ENCODE measurements around the gene HSPB7.

The HSPB7 gene

DNA sequence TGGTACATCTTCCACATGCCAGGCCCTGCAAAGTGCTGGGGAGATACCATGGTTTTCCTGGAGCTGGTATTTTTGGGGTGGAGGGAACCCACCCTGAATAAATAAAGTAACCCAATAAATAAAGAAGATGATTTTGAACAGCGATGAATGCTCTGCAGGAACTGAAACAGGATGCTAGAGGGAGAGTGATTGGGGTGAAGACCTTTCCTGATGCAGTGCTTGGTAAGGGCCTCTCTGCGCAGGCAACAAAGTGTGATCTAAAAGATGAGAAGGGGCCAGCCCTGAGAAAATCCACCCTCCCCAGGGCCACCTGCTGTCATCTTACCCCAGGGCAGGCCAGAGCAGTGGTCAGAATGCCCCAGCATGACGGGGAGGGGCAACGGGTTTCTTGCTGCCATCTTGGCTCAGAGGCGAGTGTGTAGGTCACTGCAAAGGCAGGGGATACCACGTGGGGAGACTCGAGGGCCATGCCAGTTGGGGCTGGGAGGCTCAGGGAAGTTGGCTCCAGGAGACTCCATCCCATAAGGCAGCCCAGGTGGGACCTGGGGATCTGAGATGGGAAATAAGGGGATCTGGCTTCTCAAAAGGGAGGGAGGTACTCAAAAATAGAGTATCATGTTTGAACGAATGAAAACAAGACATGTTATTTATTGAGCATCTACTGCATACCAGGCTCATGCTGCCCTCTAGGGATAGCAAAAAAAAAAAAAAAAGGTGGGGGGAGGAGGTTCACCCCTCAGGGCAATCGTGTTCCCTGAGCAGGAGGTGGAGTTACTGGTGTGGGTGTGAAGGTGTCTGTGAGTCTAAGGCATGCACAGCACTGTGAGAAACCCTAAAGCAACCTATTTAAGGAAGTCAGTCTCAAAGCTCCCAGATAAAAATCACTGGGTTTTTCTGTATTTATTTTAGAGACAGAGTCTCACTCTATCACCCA lies 11.0 kb downstream of the HSPB7 start:
- TF ChIP-seq POLR2AphosphoS5 (IDR thresholded peaks at IDR 0.05; ENCODE audit: low read depth, low read length) (no peak), SIN3A (IDR thresholded peaks at IDR 0.05; ENCODE audit: borderline replicate concordance, insufficient read depth, low read length) (no peak), FOXP2 (optimal IDR thresholded peaks at IDR 0.05; ENCODE audit: borderline replicate concordance, extremely low read depth, extremely low read length, insufficient read depth) (no peak), TAF1 (IDR thresholded peaks at IDR 0.05; ENCODE audit: borderline replicate concordance, insufficient read depth, low read length) (no peak)
- TF ChIP-seq, protein P1, sequence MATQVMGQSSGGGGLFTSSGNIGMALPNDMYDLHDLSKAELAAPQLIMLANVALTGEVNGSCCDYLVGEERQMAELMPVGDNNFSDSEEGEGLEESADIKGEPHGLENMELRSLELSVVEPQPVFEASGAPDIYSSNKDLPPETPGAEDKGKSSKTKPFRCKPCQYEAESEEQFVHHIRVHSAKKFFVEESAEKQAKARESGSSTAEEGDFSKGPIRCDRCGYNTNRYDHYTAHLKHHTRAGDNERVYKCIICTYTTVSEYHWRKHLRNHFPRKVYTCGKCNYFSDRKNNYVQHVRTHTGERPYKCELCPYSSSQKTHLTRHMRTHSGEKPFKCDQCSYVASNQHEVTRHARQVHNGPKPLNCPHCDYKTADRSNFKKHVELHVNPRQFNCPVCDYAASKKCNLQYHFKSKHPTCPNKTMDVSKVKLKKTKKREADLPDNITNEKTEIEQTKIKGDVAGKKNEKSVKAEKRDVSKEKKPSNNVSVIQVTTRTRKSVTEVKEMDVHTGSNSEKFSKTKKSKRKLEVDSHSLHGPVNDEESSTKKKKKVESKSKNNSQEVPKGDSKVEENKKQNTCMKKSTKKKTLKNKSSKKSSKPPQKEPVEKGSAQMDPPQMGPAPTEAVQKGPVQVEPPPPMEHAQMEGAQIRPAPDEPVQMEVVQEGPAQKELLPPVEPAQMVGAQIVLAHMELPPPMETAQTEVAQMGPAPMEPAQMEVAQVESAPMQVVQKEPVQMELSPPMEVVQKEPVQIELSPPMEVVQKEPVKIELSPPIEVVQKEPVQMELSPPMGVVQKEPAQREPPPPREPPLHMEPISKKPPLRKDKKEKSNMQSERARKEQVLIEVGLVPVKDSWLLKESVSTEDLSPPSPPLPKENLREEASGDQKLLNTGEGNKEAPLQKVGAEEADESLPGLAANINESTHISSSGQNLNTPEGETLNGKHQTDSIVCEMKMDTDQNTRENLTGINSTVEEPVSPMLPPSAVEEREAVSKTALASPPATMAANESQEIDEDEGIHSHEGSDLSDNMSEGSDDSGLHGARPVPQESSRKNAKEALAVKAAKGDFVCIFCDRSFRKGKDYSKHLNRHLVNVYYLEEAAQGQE (IDR thresholded peaks at IDR 0.05; ENCODE audit: insufficient read depth in 1 of 2, low read depth in 2 of 2, low read length in 2 of 2): no peak

DNA sequence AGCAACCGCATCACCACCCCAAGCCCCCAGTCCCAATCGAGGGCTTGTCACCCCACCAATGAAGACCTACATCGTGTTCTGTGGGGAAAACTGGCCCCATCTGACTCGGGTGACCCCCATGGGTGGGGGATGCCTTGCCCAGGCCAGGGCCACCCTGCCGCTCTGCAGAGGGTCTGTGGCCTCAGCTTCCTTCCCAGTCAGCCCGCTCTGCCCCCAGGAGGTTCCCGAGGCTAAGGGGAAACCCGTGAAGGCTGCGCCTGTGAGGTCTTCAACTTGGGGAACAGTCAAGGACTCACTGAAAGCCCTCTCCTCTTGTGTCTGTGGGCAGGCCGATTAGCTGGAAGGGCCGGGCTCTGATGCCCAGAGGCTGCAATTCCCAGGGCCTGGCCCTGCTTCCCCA lies 11.8 kb downstream of the HSPB7 start:
- TF ChIP-seq TAF1 (IDR thresholded peaks at IDR 0.05; ENCODE audit: borderline replicate concordance, insufficient read depth, low read length) (no peak), FOXP2 (optimal IDR thresholded peaks at IDR 0.05; ENCODE audit: borderline replicate concordance, extremely low read depth, extremely low read length, insufficient read depth) (no peak), POLR2AphosphoS5 (IDR thresholded peaks at IDR 0.05; ENCODE audit: low read depth, low read length) (no peak), SIN3A (IDR thresholded peaks at IDR 0.05; ENCODE audit: borderline replicate concordance, insufficient read depth, low read length) (no peak)
- TF ChIP-seq, protein P1 (IDR thresholded peaks at IDR 0.05; ENCODE audit: insufficient read depth in 1 of 2, low read depth in 2 of 2, low read length in 2 of 2): no peak

DNA sequence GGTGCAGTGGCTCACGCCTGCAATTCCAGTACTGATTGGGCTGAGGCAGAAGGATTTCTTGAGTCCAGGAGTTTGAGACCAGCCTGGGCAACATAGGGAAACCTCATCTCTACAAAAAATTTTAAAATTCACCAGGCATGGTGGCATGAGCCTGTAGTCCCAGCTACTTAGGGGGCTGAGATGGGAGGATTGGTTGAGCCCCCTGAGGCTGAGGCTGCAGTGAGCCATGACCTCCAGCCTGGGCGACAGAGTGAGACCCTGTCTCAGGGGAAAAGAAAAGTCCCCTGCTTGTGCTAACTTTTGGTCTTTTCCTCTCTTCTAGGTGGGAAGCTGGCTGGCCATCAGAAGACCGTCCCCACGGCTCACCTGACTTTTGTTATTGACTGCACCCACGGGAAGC lies 12.2 kb downstream of the HSPB7 start:
- no peak for TF ChIP-seq SIN3A (IDR thresholded peaks at IDR 0.05; ENCODE audit: borderline replicate concordance, insufficient read depth, low read length)
- no peak for TF ChIP-seq TAF1 (IDR thresholded peaks at IDR 0.05; ENCODE audit: borderline replicate concordance, insufficient read depth, low read length)
- TF ChIP-seq FOXP2 (optimal IDR thresholded peaks at IDR 0.05; ENCODE audit: borderline replicate concordance, extremely low read depth, extremely low read length, insufficient read depth): no peak
- TF ChIP-seq, protein P1 (IDR thresholded peaks at IDR 0.05; ENCODE audit: insufficient read depth in 1 of 2, low read depth in 2 of 2, low read length in 2 of 2): no peak
- no peak for TF ChIP-seq POLR2AphosphoS5 (IDR thresholded peaks at IDR 0.05; ENCODE audit: low read depth, low read length)

DNA sequence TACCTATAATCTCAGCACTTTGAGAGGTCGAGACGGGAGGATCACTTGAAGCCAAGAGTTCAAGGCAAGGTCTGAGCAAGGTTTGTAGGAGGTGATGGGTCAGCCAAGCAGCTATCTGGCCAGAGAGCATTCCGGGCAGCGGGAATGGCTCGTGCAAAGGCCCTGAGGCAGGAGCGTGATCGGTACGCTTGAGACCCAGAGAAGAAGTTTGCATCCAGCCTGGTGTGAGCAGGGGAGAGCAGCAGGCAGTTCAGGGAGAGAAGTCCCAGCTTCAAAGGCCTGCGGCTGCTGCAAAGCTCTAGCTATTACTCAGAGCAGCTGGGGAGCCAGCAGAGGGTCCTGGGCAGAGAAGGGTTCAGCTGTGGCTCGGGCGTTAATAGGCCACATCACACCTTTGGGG lies 18.9 kb downstream of the HSPB7 start:
- TF ChIP-seq FOXP2 (optimal IDR thresholded peaks at IDR 0.05; ENCODE audit: borderline replicate concordance, extremely low read depth, extremely low read length, insufficient read depth) (no peak), TAF1 (IDR thresholded peaks at IDR 0.05; ENCODE audit: borderline replicate concordance, insufficient read depth, low read length) (no peak), POLR2AphosphoS5 (IDR thresholded peaks at IDR 0.05; ENCODE audit: low read depth, low read length) (no peak), SIN3A (IDR thresholded peaks at IDR 0.05; ENCODE audit: borderline replicate concordance, insufficient read depth, low read length) (no peak)
- TF ChIP-seq, protein P1 (IDR thresholded peaks at IDR 0.05; ENCODE audit: insufficient read depth in 1 of 2, low read depth in 2 of 2, low read length in 2 of 2): no peak

Measured in PFSK-1 (cell line).